Prostate gland (tissue), 2 donors: ENCODE results near the gene FAM184B.

ENCODE experiments used
- POLR2AphosphoS5 ChIP-seq: sonication (generic); formaldehyde crosslinking; IDR thresholded peaks from one replicate; pipeline ENCODE4 v1.6.1; 2017; ENCODE audit warnings: antibody characterized with exemption
- TF ChIP-seq, protein P1 (sequence below), 4 experiments: fragments of 200-600 bp in 2 of 4; fragments of 450-650 bp in 2 of 4; sonication (generic) in 2 of 4; IDR thresholded peaks; 1 replicate in 3 of 4; 2 replicates in 1 of 4; pipeline ENCODE4 v1.5.1; 2016 to 2019; ENCODE audit warnings: antibody characterized with exemption in 4 of 4, mild to moderate bottlenecking in 2 of 4, moderate library complexity in 2 of 4

GRCh38 chr4:17657090-17657489 lies 124.3 kb downstream of the FAM184B start:
- no peak for TF ChIP-seq POLR2AphosphoS5
- TF ChIP-seq, protein P1, sequence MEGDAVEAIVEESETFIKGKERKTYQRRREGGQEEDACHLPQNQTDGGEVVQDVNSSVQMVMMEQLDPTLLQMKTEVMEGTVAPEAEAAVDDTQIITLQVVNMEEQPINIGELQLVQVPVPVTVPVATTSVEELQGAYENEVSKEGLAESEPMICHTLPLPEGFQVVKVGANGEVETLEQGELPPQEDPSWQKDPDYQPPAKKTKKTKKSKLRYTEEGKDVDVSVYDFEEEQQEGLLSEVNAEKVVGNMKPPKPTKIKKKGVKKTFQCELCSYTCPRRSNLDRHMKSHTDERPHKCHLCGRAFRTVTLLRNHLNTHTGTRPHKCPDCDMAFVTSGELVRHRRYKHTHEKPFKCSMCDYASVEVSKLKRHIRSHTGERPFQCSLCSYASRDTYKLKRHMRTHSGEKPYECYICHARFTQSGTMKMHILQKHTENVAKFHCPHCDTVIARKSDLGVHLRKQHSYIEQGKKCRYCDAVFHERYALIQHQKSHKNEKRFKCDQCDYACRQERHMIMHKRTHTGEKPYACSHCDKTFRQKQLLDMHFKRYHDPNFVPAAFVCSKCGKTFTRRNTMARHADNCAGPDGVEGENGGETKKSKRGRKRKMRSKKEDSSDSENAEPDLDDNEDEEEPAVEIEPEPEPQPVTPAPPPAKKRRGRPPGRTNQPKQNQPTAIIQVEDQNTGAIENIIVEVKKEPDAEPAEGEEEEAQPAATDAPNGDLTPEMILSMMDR (IDR thresholded peaks at IDR 0.05): no peak
